ENCODE results near the gene ALK.

The ALK gene

DNA sequence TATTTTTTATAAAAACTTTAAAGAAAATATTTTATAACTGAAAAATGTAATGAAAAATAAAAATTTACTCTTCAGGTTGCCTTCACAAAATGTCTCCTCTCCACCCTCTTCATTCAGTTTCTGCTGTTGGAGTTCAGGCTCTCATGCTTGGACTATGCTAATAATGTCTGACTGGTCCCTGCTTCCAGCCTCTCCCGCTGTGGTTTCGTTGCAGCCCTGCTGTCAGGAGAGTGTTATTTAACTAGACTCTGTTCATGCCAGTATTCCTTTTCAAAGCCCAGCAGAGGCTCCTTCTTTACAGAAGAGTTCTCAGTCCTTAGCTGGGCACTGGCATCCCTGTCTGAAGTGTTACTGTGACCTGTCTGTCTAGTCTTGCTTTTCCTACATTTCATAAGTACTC is 765.8 kb downstream of the ALK start:
- no peak for DNase-seq (ENCODE audit: low spot score)

DNA sequence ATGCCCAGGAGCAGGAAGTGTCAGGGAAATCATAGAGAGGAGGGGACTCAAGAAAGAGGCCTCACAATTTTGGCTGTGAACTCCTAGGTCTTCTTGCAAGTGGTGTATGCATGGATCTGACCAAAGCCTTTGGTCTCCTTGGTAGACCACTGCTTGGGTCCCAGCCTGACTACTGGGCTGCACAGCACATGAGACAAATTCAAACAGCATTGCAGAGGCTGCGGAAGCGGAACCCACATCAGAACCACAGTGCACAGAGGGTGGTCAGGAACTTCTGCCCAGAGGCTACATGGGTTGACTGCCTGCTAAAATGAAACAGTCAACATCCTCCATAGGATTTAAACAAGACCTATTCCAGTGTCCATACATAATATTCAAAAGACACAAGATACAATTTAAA is 766.8 kb downstream of the ALK start:
- no peak for DNase-seq (ENCODE audit: low spot score)

- no peak for DNase-seq (ENCODE audit: low spot score)
Observed at GRCh38 chr2:29147963-29148362, 773.4 kb downstream of the ALK start.

DNA sequence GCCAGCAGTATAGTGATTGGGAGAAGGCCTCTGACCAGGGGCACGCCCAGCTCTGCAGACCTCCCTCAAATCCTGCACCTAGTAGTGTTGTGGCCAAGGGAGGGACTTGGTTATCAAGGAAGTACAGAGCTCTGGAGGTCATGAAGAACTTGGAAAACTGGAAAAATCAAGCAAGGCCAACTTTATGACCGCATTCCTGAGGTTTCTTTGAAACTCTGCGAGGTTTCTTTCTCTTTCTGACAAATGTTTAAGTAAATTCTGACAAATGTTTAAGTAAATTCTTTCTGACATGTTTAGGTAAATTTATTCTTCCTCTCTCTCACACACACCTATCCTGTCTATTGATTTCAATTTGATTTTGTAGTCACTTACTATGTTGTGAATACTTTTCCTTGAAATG is 775.2 kb downstream of the ALK start:
- DNase-seq (ENCODE audit: low spot score) = no peak

DNA sequence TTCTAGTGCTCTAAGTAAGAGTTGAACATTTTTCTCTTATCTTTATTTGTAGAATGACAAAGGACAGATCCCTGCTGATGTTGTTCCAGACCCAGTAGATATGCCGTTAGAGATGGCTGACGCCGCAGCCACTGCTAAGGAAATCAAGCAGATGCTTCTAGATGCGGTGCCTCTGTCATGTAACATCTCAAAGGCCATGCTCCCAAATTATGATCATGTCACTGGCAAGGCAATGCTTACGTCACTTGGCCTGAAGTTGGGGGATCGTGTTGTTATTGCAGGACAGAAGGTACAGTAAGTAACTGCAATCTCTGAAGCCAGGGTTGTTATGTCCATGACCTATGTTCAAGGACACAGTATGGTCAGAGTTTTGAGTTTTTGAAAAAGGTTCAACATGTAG is 777.7 kb downstream of the ALK start:
- no peak for DNase-seq (ENCODE audit: low spot score)

All from HuH-7.5 (cell line).